ENCODE results near the gene MED13.
"Not testable (repeated sequence)": the region's sequence is repeated elsewhere in the genome, so short reads cannot be mapped to it uniquely, and the experiment has no call there.

MED13 gene

DNA sequence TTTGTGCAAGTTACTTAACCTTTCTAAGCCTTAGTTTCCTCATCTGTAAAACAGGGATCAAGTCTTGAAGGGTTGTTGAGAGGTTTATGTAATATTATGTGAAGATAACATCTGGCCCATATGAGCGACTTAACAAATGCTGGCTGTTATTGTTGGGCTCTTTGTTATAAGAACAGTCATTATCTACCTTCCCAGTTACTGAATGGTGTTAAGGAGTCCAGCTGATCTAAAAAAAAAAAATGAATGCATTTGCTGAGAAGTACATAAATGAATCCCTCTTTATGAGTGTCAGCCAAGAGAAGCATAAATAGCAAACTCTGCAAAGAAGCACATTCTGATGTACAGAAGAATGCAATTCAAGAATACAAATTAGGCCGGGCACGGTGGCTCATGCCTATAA is 24.3 kb upstream of the MED13 start:
- FAIRE-seq (no peak), DNase-seq (ENCODE audit: insufficient read length) (no peak)
- no peak for TF ChIP-seq POLR2AphosphoS5 (IDR thresholded peaks at IDR 0.05; ENCODE audit: low read depth, low read length)

DNA sequence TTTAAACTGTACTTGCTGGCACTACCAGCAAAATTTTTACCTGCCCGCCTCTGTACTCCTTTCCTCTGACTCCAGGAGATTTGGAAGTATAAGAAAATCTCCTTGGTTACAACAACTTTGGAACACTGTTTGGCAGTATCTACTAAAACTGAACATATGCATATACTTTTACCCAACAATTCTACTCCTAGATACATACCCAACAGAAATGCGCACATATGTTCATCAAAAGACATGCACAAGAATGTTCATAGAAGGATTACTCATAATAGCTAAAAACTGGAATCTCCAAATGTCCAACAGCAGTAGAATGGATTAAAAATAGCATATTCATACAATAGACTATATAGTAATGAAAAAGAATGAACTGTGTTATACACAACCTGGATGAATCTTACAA is 21.7 kb upstream of the MED13 start:
- TF ChIP-seq TAF1 (IDR thresholded peaks at IDR 0.05; ENCODE audit: borderline replicate concordance, low read depth, low read length), result no peak
- no peak for TF ChIP-seq POLR2AphosphoS5 (IDR thresholded peaks at IDR 0.05; ENCODE audit: low read depth, low read length)
- TF ChIP-seq POLR2A (IDR thresholded peaks at IDR 0.05; ENCODE audit: low read depth, low read length), result no peak
- FAIRE-seq, result no peak
- DNase-seq (ENCODE audit: insufficient read length), result no peak

DNA sequence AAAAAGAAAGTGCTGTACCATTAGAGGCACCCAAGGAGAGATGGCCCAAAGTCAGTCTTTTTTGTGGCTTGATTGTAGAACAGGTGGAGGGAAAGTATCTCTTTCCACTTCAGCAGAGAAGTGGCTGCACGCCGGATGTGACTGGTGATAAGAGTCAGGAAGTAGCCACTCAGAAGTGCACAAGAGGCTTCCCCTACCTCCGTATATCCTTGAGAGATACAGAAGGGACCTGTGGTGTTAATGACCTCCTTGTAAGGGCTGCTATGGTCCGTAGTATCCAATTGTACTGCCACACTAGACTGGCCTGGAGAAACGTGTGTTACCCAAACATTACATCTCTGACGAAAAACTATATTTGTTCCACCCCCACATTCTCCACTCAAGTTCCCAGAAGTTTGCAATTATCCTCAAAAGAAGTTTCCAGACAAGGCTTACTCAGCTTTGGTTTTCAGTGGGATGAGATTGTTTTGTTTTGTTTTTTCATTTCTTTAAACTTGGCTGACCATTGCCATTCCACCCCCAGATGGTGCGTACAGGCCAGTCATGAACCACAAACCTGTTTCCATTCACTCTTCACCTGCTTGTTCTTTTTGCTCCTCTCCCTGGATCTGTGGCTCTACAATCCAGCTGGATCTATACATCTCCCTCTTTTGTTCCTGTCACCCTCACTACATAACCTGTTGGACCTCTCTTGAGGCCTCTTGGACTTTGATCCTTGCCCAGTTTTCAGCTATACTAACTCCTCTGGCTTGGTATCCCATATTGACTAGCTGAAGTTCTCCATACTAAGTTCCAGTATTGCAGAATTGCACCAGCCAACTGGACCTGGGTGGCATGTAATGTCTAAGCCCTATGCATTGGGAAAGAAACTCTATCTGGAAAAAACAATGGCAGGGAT is 20.7 kb upstream of the MED13 start:
- DNase-seq (ENCODE audit: insufficient read length) (no peak), FAIRE-seq (no peak)
- no peak for TF ChIP-seq POLR2A (IDR thresholded peaks at IDR 0.05; ENCODE audit: low read depth, low read length)
- no peak for TF ChIP-seq TAF1 (IDR thresholded peaks at IDR 0.05; ENCODE audit: borderline replicate concordance, low read depth, low read length)
- TF ChIP-seq POLR2AphosphoS5 (IDR thresholded peaks at IDR 0.05; ENCODE audit: low read depth, low read length), result no peak

DNA sequence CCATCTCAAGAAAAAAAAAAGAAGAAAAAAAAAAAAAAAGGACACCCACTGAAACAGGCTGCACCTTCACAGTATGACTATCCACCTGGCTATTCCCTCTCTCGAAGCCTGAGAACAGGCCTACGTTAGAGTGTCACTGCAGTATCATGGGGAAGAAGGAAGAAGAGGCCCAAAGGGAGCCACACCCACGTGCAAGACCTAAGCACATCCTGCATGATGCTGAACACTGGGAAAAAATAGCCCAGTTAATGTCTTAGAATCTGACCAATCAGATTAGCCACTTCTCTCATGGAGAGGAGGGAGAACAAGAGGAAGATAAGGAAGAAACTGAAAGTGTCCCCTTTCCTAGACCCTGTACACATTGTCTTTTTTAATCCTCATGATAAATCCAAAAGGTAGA is 19.5 kb upstream of the MED13 start:
- no peak for DNase-seq (ENCODE audit: insufficient read length)
- FAIRE-seq, result no peak
- TF ChIP-seq POLR2A (IDR thresholded peaks at IDR 0.05; ENCODE audit: low read depth, low read length) (no peak), POLR2AphosphoS5 (IDR thresholded peaks at IDR 0.05; ENCODE audit: low read depth, low read length) (no peak), TAF1 (IDR thresholded peaks at IDR 0.05; ENCODE audit: borderline replicate concordance, low read depth, low read length) (no peak)

DNA sequence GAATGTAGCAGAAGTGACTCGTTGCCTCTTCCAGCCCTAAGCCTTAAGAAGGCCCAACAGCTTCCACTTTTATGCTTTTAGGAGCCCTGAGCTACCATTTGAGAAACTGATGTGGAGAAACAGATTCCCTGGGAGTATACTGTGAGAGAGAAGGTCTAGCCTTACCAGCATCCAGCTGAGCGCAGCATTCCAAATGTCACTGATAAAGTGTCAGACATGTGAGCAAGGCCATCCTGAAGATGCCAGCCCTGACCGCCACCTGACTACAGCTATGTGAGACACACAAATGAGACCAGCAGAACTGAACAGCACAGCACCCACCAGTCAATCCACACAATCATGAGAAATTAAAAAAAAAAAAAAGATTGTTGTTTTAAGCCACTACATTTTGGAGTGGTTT is 18.6 kb upstream of the MED13 start:
- DNase-seq (ENCODE audit: insufficient read length), result no peak
- FAIRE-seq, result no peak
- TF ChIP-seq POLR2A (IDR thresholded peaks at IDR 0.05; ENCODE audit: low read depth, low read length), result no peak
- TF ChIP-seq TAF1 (IDR thresholded peaks at IDR 0.05; ENCODE audit: borderline replicate concordance, low read depth, low read length), result no peak
- no peak for TF ChIP-seq POLR2AphosphoS5 (IDR thresholded peaks at IDR 0.05; ENCODE audit: low read depth, low read length)

DNA sequence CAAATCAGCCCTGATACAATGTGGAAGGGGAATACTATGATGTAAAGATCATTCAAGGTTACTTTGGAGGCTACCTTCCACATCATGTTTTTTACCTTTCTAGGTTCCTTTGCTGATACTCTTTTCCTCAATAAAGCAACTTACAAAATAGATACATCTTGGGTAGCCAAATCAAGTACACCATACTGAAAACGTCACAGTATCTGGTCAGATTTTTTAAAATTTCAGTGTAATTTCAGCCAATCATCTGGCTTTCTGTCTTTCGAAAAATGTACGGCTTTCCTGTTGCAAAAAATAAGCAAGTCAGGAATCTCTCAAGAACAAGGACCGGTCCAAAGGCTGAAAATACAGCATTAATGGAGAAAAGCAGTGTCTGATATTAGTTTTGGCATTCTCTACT is 15.6 kb upstream of the MED13 start:
- no peak for FAIRE-seq
- TF ChIP-seq TAF1 (IDR thresholded peaks at IDR 0.05; ENCODE audit: borderline replicate concordance, low read depth, low read length), result no peak
- TF ChIP-seq POLR2A (IDR thresholded peaks at IDR 0.05; ENCODE audit: low read depth, low read length), result no peak
- TF ChIP-seq POLR2AphosphoS5 (IDR thresholded peaks at IDR 0.05; ENCODE audit: low read depth, low read length), result no peak
- no peak for DNase-seq (ENCODE audit: insufficient read length)

DNA sequence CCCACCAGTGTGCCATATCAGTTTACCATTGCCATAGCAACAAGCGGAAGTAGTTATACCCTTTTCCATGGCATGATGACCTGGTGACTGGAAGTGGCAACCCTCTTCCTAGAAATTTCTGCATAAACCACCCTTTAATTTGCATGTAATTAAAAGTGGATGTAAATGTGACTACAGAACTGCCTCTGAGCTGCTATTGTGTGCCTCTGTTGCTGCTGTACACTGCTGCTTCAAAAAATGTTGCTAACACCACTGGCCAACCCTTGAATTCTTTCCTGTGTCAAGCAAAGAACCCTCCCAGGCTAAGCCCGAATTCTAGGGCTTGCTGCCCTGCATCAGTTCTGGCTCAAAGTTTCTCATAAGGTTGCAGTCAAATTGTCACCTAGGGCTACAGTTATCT is 12.9 kb upstream of the MED13 start:
- TF ChIP-seq POLR2A (IDR thresholded peaks at IDR 0.05; ENCODE audit: low read depth, low read length) (no peak), TAF1 (IDR thresholded peaks at IDR 0.05; ENCODE audit: borderline replicate concordance, low read depth, low read length) (no peak), POLR2AphosphoS5 (IDR thresholded peaks at IDR 0.05; ENCODE audit: low read depth, low read length) (no peak)
- FAIRE-seq (no peak), DNase-seq (ENCODE audit: insufficient read length) (no peak)

DNA sequence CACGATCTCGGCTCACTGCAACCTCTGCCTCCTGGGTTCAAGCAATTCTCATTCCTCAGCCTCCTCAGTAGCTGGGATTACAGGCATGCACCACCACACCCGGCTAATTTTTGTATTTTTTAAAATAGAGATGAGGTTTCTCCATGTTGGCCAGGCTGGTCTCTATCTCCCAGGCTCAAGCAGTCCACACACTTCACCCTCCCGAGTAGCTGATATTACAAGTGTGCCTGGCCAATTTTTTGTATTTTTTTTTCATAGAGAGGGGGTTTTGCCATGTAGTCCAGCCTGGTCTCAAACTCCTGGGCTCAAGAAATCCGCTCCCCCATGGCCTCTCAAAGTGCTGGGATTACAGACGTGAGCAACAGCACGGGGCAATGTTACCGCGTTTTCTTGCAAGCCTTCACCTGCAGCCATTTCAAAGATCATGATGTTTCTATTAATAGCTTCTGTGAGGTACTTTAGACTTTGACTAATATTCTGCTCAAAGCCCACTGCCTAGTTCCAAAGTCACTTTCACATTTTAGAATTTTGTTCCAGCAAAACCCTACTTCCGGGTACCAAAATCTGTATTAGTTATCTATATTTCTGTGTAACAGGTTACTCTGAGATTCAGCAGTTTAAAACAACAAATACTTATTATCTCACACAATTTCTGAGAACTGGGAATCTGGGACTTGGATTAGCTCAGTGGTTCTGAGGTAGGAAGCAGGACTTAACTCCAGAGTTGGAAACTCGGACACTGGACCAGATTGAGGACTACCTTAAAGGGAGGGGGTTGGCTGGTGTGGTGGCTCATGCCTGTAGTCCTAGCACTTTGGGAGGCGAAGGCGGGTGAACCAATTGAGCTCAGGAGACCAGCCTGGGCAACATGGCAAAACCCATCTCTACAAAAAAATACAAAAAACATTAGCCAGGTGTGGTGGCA is 12.0 kb upstream of the MED13 start:
- no peak for TF ChIP-seq POLR2AphosphoS5 (IDR thresholded peaks at IDR 0.05; ENCODE audit: low read depth, low read length)
- no peak for TF ChIP-seq TAF1 (IDR thresholded peaks at IDR 0.05; ENCODE audit: borderline replicate concordance, low read depth, low read length)
- no peak for TF ChIP-seq POLR2A (IDR thresholded peaks at IDR 0.05; ENCODE audit: low read depth, low read length)
- DNase-seq (ENCODE audit: insufficient read length) (no peak), FAIRE-seq (no peak)

DNA sequence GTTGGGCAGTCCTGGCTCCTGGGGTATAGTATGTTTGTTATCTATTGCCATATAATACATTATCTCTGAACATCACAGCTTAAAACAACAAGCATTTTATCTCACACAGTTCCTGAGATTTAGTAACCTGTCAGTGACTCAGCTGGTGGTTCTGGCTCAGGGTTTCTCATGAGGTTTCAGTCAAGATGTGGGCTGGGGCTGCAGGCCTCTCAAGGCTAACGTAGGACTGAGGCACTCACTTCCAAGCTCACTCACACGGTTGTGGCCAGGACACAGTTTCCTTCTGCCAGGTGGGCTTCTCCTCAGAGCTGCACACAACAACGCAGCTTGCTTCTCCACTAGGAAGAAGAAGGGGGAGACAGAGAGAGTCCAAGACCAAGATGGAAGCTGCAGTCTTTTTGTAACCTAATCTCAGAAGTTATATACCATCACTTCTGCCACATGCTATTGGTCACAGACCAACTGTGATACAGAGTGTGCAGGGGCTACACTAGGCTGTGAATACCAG is 10.3 kb upstream of the MED13 start:
- no peak for TF ChIP-seq TAF1 (IDR thresholded peaks at IDR 0.05; ENCODE audit: borderline replicate concordance, low read depth, low read length)
- no peak for TF ChIP-seq POLR2A (IDR thresholded peaks at IDR 0.05; ENCODE audit: low read depth, low read length)
- TF ChIP-seq POLR2AphosphoS5 (IDR thresholded peaks at IDR 0.05; ENCODE audit: low read depth, low read length), result no peak
- DNase-seq (ENCODE audit: insufficient read length), result no peak
- FAIRE-seq, result no peak

DNA sequence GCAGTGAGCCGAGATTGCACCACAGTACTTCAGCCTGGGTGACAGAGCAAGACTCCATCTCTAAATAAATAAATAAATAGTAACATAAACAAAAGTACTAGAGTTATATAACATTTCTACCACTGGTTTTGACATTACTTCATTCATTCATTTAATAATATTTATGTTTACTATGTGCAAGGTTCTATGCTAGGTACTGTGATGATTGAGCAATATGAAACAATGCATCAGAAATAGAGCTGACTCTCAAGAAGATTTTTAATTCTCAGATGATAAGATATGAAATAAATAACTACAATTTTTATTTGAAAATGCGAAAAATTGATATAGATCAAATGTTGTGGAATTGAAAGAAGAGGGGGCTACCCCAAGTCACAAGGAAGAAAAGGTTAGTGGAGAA is 8.9 kb upstream of the MED13 start:
- TF ChIP-seq TAF1 (IDR thresholded peaks at IDR 0.05; ENCODE audit: borderline replicate concordance, low read depth, low read length) (no peak), POLR2A (IDR thresholded peaks at IDR 0.05; ENCODE audit: low read depth, low read length) (no peak), POLR2AphosphoS5 (IDR thresholded peaks at IDR 0.05; ENCODE audit: low read depth, low read length) (no peak)
- no peak for DNase-seq (ENCODE audit: insufficient read length)
- no peak for FAIRE-seq

DNA sequence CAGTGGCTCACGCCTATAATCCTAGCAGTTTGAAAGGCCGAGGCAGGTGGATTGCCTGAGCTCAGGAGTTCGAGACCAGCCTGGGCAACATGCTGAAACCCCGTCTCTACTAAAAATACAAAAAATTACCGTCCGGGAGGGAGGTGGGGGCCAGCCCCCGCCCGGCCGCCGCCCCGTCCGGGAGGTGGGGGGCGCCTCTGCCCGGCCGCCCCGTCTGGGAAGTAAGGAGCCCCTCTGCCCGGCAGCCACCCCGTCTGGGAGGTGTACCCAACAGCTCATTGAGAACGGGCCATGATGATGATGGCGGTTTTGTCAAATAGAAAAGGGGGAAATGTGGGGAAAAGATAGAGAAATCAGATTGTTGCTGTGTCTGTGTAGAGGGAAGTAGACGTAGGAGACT is 7.8 kb upstream of the MED13 start:
- FAIRE-seq, result not testable (repeated sequence)

DNA sequence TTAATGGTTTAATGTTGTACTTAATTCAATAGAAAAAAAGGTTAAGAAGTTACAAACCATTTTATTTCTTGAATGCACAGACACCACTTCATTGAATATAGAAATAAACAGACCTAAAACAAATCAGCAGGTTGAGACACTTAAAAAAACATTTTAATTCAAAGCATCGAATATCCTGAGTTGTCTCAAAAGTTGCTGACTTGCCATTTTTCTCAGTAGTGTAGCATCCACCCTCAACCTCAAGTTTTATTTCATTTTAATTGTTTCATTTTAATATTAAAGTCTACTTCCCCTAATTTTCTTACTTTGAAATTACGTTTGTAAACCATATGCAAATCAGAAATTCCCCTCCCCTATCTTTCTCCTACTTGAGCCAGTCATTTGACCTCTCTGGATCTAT is 5.8 kb upstream of the MED13 start:
- TF ChIP-seq TAF1 (IDR thresholded peaks at IDR 0.05; ENCODE audit: borderline replicate concordance, low read depth, low read length) (no peak), POLR2A (IDR thresholded peaks at IDR 0.05; ENCODE audit: low read depth, low read length) (no peak), POLR2AphosphoS5 (IDR thresholded peaks at IDR 0.05; ENCODE audit: low read depth, low read length) (no peak)
- no peak for FAIRE-seq
- DNase-seq (ENCODE audit: insufficient read length), result no peak

More for the DNA sequence above, 7.8 kb upstream of the MED13 start:
- DNase-seq (ENCODE audit: insufficient read length), result not testable (repeated sequence)

All from GM12892 (cell line).